ENCODE results near the gene CCDC57.

The CCDC57 gene

GRCh38 chr17:82079001-82079677 is 133.5 kb downstream of the CCDC57 start:
- no peak for DNase-seq
- Histone ChIP-seq H3K27me3 (ENCODE audit: control insufficient read depth in 1 of 2, insufficient read depth in 1 of 2, low read length in 2 of 2) (no peaks in the 10 kb centered on the region), H3K9ac (ENCODE audit: low read length) (no peak overlapping the region), H3K14ac (ENCODE audit: low read length in 2 of 2) (no peak overlapping the region), H3K23ac (ENCODE audit: low read length in 2 of 2) (no peak overlapping the region), H3K4me2 (ENCODE audit: low read length, poor library complexity, severe bottlenecking) (no peak overlapping the region), H3K27ac (ENCODE audit: low read length, poor library complexity, severe bottlenecking) (no peak overlapping the region), H3K9me3 (ENCODE audit: control insufficient read depth, low read length) (no peaks in the 10 kb centered on the region), H2BK12ac (ENCODE audit: low read length in 2 of 2) (no peak overlapping the region), H4K91ac (ENCODE audit: low read length) (peak overlapping the region; percentile 25), H4K8ac (ENCODE audit: low read length) (peak overlapping the region; percentile 7), H2BK5ac (ENCODE audit: low read depth, low read length, poor library complexity, severe bottlenecking) (no peak overlapping the region), H2AFZ (ENCODE audit: low read depth, low read length) (no peak overlapping the region), H3K79me1 (replicated peaks; ENCODE audit: low read length, poor library complexity, severe bottlenecking) (peaks cover 29% of the 10 kb centered on the region), H2AK5ac (ENCODE audit: low read length, severe bottlenecking) (no peak overlapping the region), H3K4me3 (ENCODE audit: insufficient read depth in 1 of 2, low read depth in 1 of 2, low read length in 2 of 2) (no peak overlapping the region), H3K4me1 (ENCODE audit: control insufficient read depth, insufficient read depth, low read depth, low read length) (peaks cover 3% of the 10 kb centered on the region), H3K36me3 (ENCODE audit: control insufficient read depth in 1 of 2, insufficient read depth in 2 of 2, low read depth in 1 of 2, low read length in 2 of 2) (peaks cover 58 to 77% of the 10 kb centered on the region in 2 experiments), H2BK120ac (ENCODE audit: low read depth, low read length) (no peak overlapping the region), H2BK15ac (ENCODE audit: low read depth, poor library complexity, severe bottlenecking) (no peak overlapping the region), H3K18ac (ENCODE audit: low read depth in 1 of 2, low read length in 2 of 2) (no peak overlapping the region), H3K4ac (ENCODE audit: low read depth in 1 of 2, low read length in 2 of 2) (no peak overlapping the region)
- WGBS = 99% methylated on average over 46 of the region's 47 CpGs

- H3K9me3 ChIP-seq (ENCODE audit: control insufficient read depth, low read length) = no peaks in the 10 kb centered on the region
- WGBS = 97% methylated on average over 17 of the region's 18 CpGs
- H4K91ac ChIP-seq (ENCODE audit: low read length) = no peak overlapping the region
Measured at GRCh38 chr17:82078433-82078832, 134.2 kb downstream of the CCDC57 start.

GRCh38 chr17:82077617-82078358 is 134.9 kb downstream of the CCDC57 start:
- 88% methylated on average over 28 of the region's 28 CpGs for WGBS
- H4K8ac ChIP-seq (ENCODE audit: low read length) = peak overlapping the region; percentile 84

More at GRCh38 chr17:82078433-82078832, 134.2 kb downstream of the CCDC57 start:
- Histone ChIP-seq H3K4ac (ENCODE audit: low read depth in 1 of 2, low read length in 2 of 2) (no peak overlapping the region), H3K14ac (ENCODE audit: low read length in 2 of 2) (no peak overlapping the region), H3K4me2 (ENCODE audit: low read length, poor library complexity, severe bottlenecking) (no peak overlapping the region), H3K4me1 (ENCODE audit: control insufficient read depth, insufficient read depth, low read depth, low read length) (peaks cover 3% of the 10 kb centered on the region), H3K9ac (ENCODE audit: low read length) (no peak overlapping the region), H2BK15ac (ENCODE audit: low read depth, poor library complexity, severe bottlenecking) (no peak overlapping the region), H2BK5ac (ENCODE audit: low read depth, low read length, poor library complexity, severe bottlenecking) (no peak overlapping the region), H2AFZ (ENCODE audit: low read depth, low read length) (no peak overlapping the region), H3K27me3 (ENCODE audit: control insufficient read depth in 1 of 2, insufficient read depth in 1 of 2, low read length in 2 of 2) (no peaks in the 10 kb centered on the region), H3K27ac (ENCODE audit: low read length, poor library complexity, severe bottlenecking) (no peak overlapping the region), H2AK5ac (ENCODE audit: low read length, severe bottlenecking) (no peak overlapping the region), H3K4me3 (ENCODE audit: insufficient read depth in 1 of 2, low read depth in 1 of 2, low read length in 2 of 2) (no peak overlapping the region), H3K23ac (ENCODE audit: low read length in 2 of 2) (no peak overlapping the region), H3K18ac (ENCODE audit: low read depth in 1 of 2, low read length in 2 of 2) (no peak overlapping the region), H3K36me3 (ENCODE audit: control insufficient read depth in 1 of 2, insufficient read depth in 2 of 2, low read depth in 1 of 2, low read length in 2 of 2) (peaks cover 51 to 69% of the 10 kb centered on the region in 2 experiments), H2BK12ac (ENCODE audit: low read length in 2 of 2) (no peak overlapping the region), H3K79me1 (replicated peaks; ENCODE audit: low read length, poor library complexity, severe bottlenecking) (peaks cover 25% of the 10 kb centered on the region), H4K8ac (ENCODE audit: low read length) (no peak overlapping the region), H2BK120ac (ENCODE audit: low read depth, low read length) (no peak overlapping the region)
- no peak for DNase-seq

GRCh38 chr17:82076785-82077591 is 135.7 kb downstream of the CCDC57 start:
- no peak overlapping the region for H3K4me2 ChIP-seq (ENCODE audit: low read length, poor library complexity, severe bottlenecking)
- no peak overlapping the region for H3K4ac ChIP-seq (ENCODE audit: low read depth in 1 of 2, low read length in 2 of 2)
- no peak overlapping the region for H2BK12ac ChIP-seq (ENCODE audit: low read length in 2 of 2)
- H3K27me3 ChIP-seq (ENCODE audit: control insufficient read depth in 1 of 2, insufficient read depth in 1 of 2, low read length in 2 of 2) = no peaks in the 10 kb centered on the region
- H3K18ac ChIP-seq (ENCODE audit: low read depth in 1 of 2, low read length in 2 of 2) = no peak overlapping the region
- no peak overlapping the region for H3K27ac ChIP-seq (ENCODE audit: low read length, poor library complexity, severe bottlenecking)
- H3K9ac ChIP-seq (ENCODE audit: low read length) = no peak overlapping the region
- no peak overlapping the region for H2AFZ ChIP-seq (ENCODE audit: low read depth, low read length)
- H2BK15ac ChIP-seq (ENCODE audit: low read depth, poor library complexity, severe bottlenecking) = no peak overlapping the region
- no peak overlapping the region for H4K91ac ChIP-seq (ENCODE audit: low read length)
- peaks cover 3% of the 10 kb centered on the region for H3K4me1 ChIP-seq (ENCODE audit: control insufficient read depth, insufficient read depth, low read depth, low read length)
- H3K36me3 ChIP-seq (ENCODE audit: control insufficient read depth in 1 of 2, insufficient read depth in 2 of 2, low read depth in 1 of 2, low read length in 2 of 2) = peaks cover 37 to 55% of the 10 kb centered on the region in 2 experiments
- H2BK5ac ChIP-seq (ENCODE audit: low read depth, low read length, poor library complexity, severe bottlenecking) = no peak overlapping the region
- no peak for DNase-seq
- no peaks in the 10 kb centered on the region for H3K9me3 ChIP-seq (ENCODE audit: control insufficient read depth, low read length)
- WGBS = 88% methylated on average over 21 of the region's 21 CpGs
- H4K8ac ChIP-seq (ENCODE audit: low read length) = no peak overlapping the region
- no peak overlapping the region for H3K14ac ChIP-seq (ENCODE audit: low read length in 2 of 2)
- no peak overlapping the region for H2AK5ac ChIP-seq (ENCODE audit: low read length, severe bottlenecking)
- H3K4me3 ChIP-seq (ENCODE audit: insufficient read depth in 1 of 2, low read depth in 1 of 2, low read length in 2 of 2) = no peak overlapping the region
- H2BK120ac ChIP-seq (ENCODE audit: low read depth, low read length) = no peak overlapping the region
- H3K79me1 ChIP-seq (replicated peaks; ENCODE audit: low read length, poor library complexity, severe bottlenecking) = peaks cover 12% of the 10 kb centered on the region
- no peak overlapping the region for H3K23ac ChIP-seq (ENCODE audit: low read length in 2 of 2)

More at GRCh38 chr17:82077617-82078358, 134.9 kb downstream of the CCDC57 start:
- H3K79me1 ChIP-seq (replicated peaks; ENCODE audit: low read length, poor library complexity, severe bottlenecking) = peaks cover 19% of the 10 kb centered on the region
- H2BK15ac ChIP-seq (ENCODE audit: low read depth, poor library complexity, severe bottlenecking) = peak overlapping the region; percentile 41
- no peak overlapping the region for H3K4me3 ChIP-seq (ENCODE audit: insufficient read depth in 1 of 2, low read depth in 1 of 2, low read length in 2 of 2)
- no peak overlapping the region for H3K23ac ChIP-seq (ENCODE audit: low read length in 2 of 2)
- no peak overlapping the region for H3K27ac ChIP-seq (ENCODE audit: low read length, poor library complexity, severe bottlenecking)
- DNase-seq = no peak
- no peak overlapping the region for H2AK5ac ChIP-seq (ENCODE audit: low read length, severe bottlenecking)
- peak overlapping the region; percentile 40 for H4K91ac ChIP-seq (ENCODE audit: low read length)
- H3K14ac ChIP-seq (ENCODE audit: low read length in 2 of 2) = no peak overlapping the region
- H3K9me3 ChIP-seq (ENCODE audit: control insufficient read depth, low read length) = no peaks in the 10 kb centered on the region
- no peak overlapping the region for H3K4ac ChIP-seq (ENCODE audit: low read depth in 1 of 2, low read length in 2 of 2)
- no peak overlapping the region for H3K9ac ChIP-seq (ENCODE audit: low read length)
- no peak overlapping the region for H2BK120ac ChIP-seq (ENCODE audit: low read depth, low read length)
- H3K27me3 ChIP-seq (ENCODE audit: control insufficient read depth in 1 of 2, insufficient read depth in 1 of 2, low read length in 2 of 2) = no peaks in the 10 kb centered on the region
- no peak overlapping the region for H2BK5ac ChIP-seq (ENCODE audit: low read depth, low read length, poor library complexity, severe bottlenecking)
- no peak overlapping the region for H2AFZ ChIP-seq (ENCODE audit: low read depth, low read length)
- H3K18ac ChIP-seq (ENCODE audit: low read depth in 1 of 2, low read length in 2 of 2) = no peak overlapping the region
- H3K4me1 ChIP-seq (ENCODE audit: control insufficient read depth, insufficient read depth, low read depth, low read length) = peaks cover 3% of the 10 kb centered on the region
- no peak overlapping the region for H2BK12ac ChIP-seq (ENCODE audit: low read length in 2 of 2)
- peaks cover 45 to 63% of the 10 kb centered on the region in 2 experiments for H3K36me3 ChIP-seq (ENCODE audit: control insufficient read depth in 1 of 2, insufficient read depth in 2 of 2, low read depth in 1 of 2, low read length in 2 of 2)
- H3K4me2 ChIP-seq (ENCODE audit: low read length, poor library complexity, severe bottlenecking) = no peak overlapping the region
